ENCODE data around the gene NOL3. TPM values are rescaled to one million over a fixed set of nuclear protein-coding genes. Genes with fewer than 3 reads are reported as not detected.
A peak's percentile ranks its signal among the peaks of the same experiment; 100 is the strongest.

The NOL3 gene
- total and polyA plus RNA-seq, 2 of the 13 experiments (the other 11 are each of a cell fraction or from before 2014, with no cell fraction given): 5.7 to 20.5 TPM

DNA sequence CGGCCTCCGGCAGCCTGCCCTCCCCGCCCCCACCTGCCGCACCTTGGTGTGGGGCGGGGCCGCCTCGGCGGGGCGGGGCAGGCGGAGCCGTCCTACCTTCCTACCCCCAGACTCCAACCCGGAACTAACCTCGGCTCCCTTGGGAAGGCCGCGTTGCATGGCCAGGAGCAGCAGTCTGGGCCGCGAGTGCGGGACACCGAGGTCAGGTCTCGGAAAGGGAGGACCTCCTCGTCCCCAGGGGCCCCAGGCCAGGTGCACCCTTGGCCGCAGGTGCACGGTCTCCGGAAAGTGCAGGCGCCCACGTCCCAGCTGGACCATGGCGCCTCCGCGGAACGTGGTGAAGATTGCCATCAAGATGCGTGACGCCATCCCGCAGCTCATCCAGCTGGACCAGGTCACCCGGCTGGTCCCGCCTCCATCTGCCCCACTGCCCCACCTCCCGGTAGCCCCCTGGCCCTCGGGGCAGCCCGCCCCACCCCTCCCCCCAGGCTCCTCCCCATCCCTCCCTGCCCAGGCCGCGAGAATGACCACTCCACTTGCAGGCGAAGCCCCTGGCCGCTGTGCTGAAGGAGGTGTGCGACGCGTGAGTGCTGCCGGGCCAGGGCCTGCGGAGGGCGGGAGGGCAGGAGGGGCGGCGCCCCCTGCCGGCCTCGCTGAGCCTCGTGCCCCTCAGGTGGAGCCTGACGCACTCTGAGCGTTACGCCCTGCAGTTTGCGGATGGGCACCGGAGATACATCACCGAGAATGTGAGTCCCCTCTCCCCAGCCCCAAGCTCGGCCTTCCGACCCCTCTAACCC lies 28.9 kb downstream of the NOL3 start, which contains the start of gene ELMO3 (continued):
- TF ChIP-seq, protein P1, sequence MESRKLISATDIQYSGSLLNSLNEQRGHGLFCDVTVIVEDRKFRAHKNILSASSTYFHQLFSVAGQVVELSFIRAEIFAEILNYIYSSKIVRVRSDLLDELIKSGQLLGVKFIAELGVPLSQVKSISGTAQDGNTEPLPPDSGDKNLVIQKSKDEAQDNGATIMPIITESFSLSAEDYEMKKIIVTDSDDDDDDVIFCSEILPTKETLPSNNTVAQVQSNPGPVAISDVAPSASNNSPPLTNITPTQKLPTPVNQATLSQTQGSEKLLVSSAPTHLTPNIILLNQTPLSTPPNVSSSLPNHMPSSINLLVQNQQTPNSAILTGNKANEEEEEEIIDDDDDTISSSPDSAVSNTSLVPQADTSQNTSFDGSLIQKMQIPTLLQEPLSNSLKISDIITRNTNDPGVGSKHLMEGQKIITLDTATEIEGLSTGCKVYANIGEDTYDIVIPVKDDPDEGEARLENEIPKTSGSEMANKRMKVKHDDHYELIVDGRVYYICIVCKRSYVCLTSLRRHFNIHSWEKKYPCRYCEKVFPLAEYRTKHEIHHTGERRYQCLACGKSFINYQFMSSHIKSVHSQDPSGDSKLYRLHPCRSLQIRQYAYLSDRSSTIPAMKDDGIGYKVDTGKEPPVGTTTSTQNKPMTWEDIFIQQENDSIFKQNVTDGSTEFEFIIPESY (CRISPR knock-in tag; IDR thresholded peaks at IDR 0.05): peak; percentile 53; the same call in 1 of the 2 replicates

GRCh38 chr16:67199808-67200198 lies 29.5 kb downstream of the NOL3 start:
- H4K20me1 ChIP-seq (ENCODE audit: insufficient read depth, low read length): no peaks in the 10 kb centered on the region
- POLR2A ChIA-PET: interaction anchor here (0.9 kb wide), 1 partner anchor 8 kb away, joined by 3 read pairs; the partner anchor contains the start of gene E2F4
- CTCF ChIA-PET (ENCODE audit: low intra/inter-chr PET ratio, low total read pairs): no interaction called here
- H3K4me1 ChIP-seq (ENCODE audit: insufficient read depth, low read length): no peaks in the 10 kb centered on the region
- no peak overlapping the region for H3K9ac ChIP-seq (ENCODE audit: insufficient read depth, low read depth, low read length)
- 97% methylated on average over 22 of the region's 22 CpGs for WGBS (ENCODE audit: low lambda C conversion rate)
- H3K9me3 ChIP-seq (ENCODE audit: low read length): no peaks in the 10 kb centered on the region
- peaks cover 47 to 70% of the 10 kb centered on the region in 2 experiments for H3K36me3 ChIP-seq (replicated peaks in 1 of 2; ENCODE audit: control insufficient read depth in 1 of 2, insufficient read depth in 2 of 2, low read length in 2 of 2)
- no peaks in the 10 kb centered on the region for H3K27me3 ChIP-seq (ENCODE audit: control insufficient read depth in 1 of 2, insufficient read depth in 2 of 2, low read length in 2 of 2)
- intact Hi-C loops (cut with micrococcal nuclease; ENCODE audit: unreplicated experiment) (no loop called here), in situ Hi-C loops (cut with HindIII; ENCODE audit: extremely low pct_ligation_motif_present, low pct_unique_long_range_greater_than_20kb) (no loop called here)
- ATAC-seq (no peak), DNase-seq (ENCODE audit: low spot score) (no peak), FAIRE-seq (no peak)
- no peak overlapping the region for H2AFZ ChIP-seq (ENCODE audit: low read length)
- no peak overlapping the region for H3K27ac ChIP-seq (ENCODE audit: extremely low read length, insufficient read depth, low read length)
- no peak overlapping the region for H3K4me2 ChIP-seq (ENCODE audit: low read depth, low read length)
- no peaks in the 10 kb centered on the region for H3K79me2 ChIP-seq (ENCODE audit: insufficient read depth, low read length)
- BruUV-seq (replicated peaks): no TSS peak
- H3K4me3 ChIP-seq (replicated peaks in 1 of 3; ENCODE audit: insufficient read depth in 1 of 3, low read depth in 2 of 3, low read length in 3 of 3): no peak overlapping the region
- TF ChIP-seq MLX (CRISPR knock-in tag; IDR thresholded peaks at IDR 0.05) (no peak), KLF9 (CRISPR knock-in tag; IDR thresholded peaks at IDR 0.05; ENCODE audit: low read depth) (no peak), SCMH1 (CRISPR knock-in tag; IDR thresholded peaks at IDR 0.05; ENCODE audit: borderline replicate concordance) (no peak), HNRNPL (IDR thresholded peaks at IDR 0.05; ENCODE audit: low read depth, low read length) (no peak), ZNF256 (CRISPR knock-in tag; conservative IDR thresholded peaks at IDR 0.05) (no peak), PLRG1 (conservative IDR thresholded peaks at IDR 0.05) (no peak), RXRA (CRISPR knock-in tag; IDR thresholded peaks at IDR 0.05) (no peak), LCORL (IDR thresholded peaks at IDR 0.05) (no peak), LCORL (CRISPR knock-in tag; IDR thresholded peaks at IDR 0.05) (no peak), TBL1XR1 (IDR thresholded peaks at IDR 0.05; ENCODE audit: borderline replicate concordance, low read length, partially characterized antibody) (no peak), MIER3 (CRISPR knock-in tag; IDR thresholded peaks at IDR 0.05; ENCODE audit: borderline replicate concordance) (no peak), DNMT3B (CRISPR knock-in tag; conservative IDR thresholded peaks at IDR 0.05) (no peak), ZBTB14 (CRISPR knock-in tag; IDR thresholded peaks at IDR 0.05) (no peak), ZNF709 (CRISPR knock-in tag; IDR thresholded peaks at IDR 0.05) (no peak), KLF13 (CRISPR knock-in tag; IDR thresholded peaks at IDR 0.05) (no peak), STAG1 (CRISPR knock-in tag; IDR thresholded peaks at IDR 0.05) (no peak), ZNF878 (CRISPR knock-in tag; IDR thresholded peaks at IDR 0.05) (no peak)
- TF ChIP-seq, protein P2, sequence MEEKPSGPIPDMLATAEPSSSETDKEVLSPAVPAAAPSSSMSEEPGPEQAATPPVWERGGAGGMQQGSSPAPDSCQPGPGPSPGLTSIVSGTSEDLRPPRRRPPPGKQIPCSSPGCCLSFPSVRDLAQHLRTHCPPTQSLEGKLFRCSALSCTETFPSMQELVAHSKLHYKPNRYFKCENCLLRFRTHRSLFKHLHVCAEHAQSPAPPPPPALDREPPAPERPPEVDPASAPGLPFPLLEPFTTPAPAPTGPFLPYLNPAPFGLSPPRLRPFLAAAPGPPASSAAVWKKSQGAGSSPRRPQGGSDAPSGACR (CRISPR knock-in tag; IDR thresholded peaks at IDR 0.05): no peak
